Measurements from ENCODE around the gene KDM7A. TPM values are rescaled to one million over a fixed set of nuclear protein-coding genes. Genes with fewer than 3 reads are reported as not detected.

The KDM7A gene
- total and polyA plus RNA-seq, 2 of the 4 experiments (the other 2 are of a cell fraction) = 1.5 to 2.3 TPM

DNA sequence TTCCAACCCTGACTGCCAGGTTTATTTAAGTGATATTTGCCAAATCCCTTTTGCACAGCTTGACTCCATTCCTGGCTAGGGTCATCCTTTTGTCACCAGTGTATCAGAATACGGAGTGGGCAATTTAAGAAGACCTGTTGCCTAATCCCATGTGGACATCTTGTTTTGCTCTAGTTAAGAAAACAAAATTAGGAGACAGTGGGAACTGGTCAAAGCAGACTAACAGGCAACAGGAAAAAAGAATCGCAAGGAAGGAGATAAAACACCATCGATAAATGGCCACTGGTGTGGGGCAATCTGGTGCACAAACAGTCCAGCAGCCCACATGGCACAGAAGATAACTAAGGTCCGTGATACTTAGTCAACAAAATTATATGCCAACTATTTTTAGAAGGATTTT is 21.4 kb downstream of the KDM7A start:
- Histone ChIP-seq H3K9me1 (ENCODE audit: insufficient read depth, low read length) (peaks cover 4% of the 10 kb centered on the region), H3K9ac (ENCODE audit: low read depth, low read length) (no peak overlapping the region), H2BK15ac (ENCODE audit: low read depth, low read length) (no peak overlapping the region), H3K9me3 (ENCODE audit: control insufficient read depth, insufficient read depth, low read length) (no peaks in the 10 kb centered on the region), H3K18ac (ENCODE audit: low read depth, low read length) (no peak overlapping the region), H3K4me1 (ENCODE audit: control insufficient read depth, insufficient read depth, low read length) (no peaks in the 10 kb centered on the region), H2AK9ac (replicated peaks; ENCODE audit: low read depth, low read length, poor library complexity) (no peak overlapping the region), H4K20me1 (ENCODE audit: insufficient read depth, low read length) (peaks cover 10% of the 10 kb centered on the region; the same call in 1 of the 2 replicates), H2AK5ac (ENCODE audit: low read depth, low read length) (no peak overlapping the region), H2BK20ac (ENCODE audit: low read depth, low read length) (no peak overlapping the region), H4K8ac (ENCODE audit: low read depth in 2 of 2, low read length in 2 of 2) (no peak overlapping the region), H2BK120ac (ENCODE audit: low read depth, low read length) (no peak overlapping the region), H3K27ac (ENCODE audit: insufficient read depth, low read length) (no peak overlapping the region), H3K36me3 (ENCODE audit: control insufficient read depth, insufficient read depth, low read length) (no peaks in the 10 kb centered on the region), H3K14ac (replicated peaks; ENCODE audit: low read depth, low read length) (no peak overlapping the region), H3K27me3 (ENCODE audit: control insufficient read depth, insufficient read depth, low read length) (no peaks in the 10 kb centered on the region), H4K5ac (ENCODE audit: low read depth, low read length) (no peak overlapping the region), H2BK5ac (ENCODE audit: low read depth, low read length, poor library complexity, severe bottlenecking) (no peak overlapping the region), H3K4ac (ENCODE audit: low read depth, low read length) (no peak overlapping the region), H3K79me1 (ENCODE audit: low read depth in 1 of 2, low read length in 2 of 2) (peaks cover 29 to 30% of the 10 kb centered on the region in 2 experiments), H3K23ac (ENCODE audit: low read depth, low read length) (no peak overlapping the region), H3K56ac (ENCODE audit: extremely low read depth, insufficient read depth, low read length) (no peak overlapping the region), H4K91ac (ENCODE audit: insufficient read depth, low read depth, low read length) (no peak overlapping the region), H3K4me2 (ENCODE audit: low read depth, low read length) (no peak overlapping the region), H2AFZ (replicated peaks; ENCODE audit: low read length, poor library complexity) (no peak overlapping the region), H3K4me3 (ENCODE audit: insufficient read depth, low read depth, low read length) (no peak overlapping the region)
- in situ Hi-C loops (cut with MboI; ENCODE audit: low sequenced_read_pairs) = no loop called here
- intact Hi-C loops (cut with micrococcal nuclease) = no loop called here
- dilution Hi-C loops (cut with HindIII; ENCODE audit: low sequenced_read_pairs, unreplicated experiment) = no loop called here
- TF ChIP-seq POLR2A (IDR thresholded peaks at IDR 0.05; ENCODE audit: low read depth, low read length) (no peak), NFE2L2 (IDR thresholded peaks at IDR 0.05; ENCODE audit: low read depth, low read length) (no peak), RFX5 (IDR thresholded peaks at IDR 0.05; ENCODE audit: low read depth, low read length) (no peak), RCOR1 (IDR thresholded peaks at IDR 0.05; ENCODE audit: insufficient replicate concordance, low read length) (no peak), RAD21 (IDR thresholded peaks at IDR 0.05; ENCODE audit: low read length) (no peak), MAFK (IDR thresholded peaks at IDR 0.05; ENCODE audit: low read depth, low read length) (no peak), BHLHE40 (IDR thresholded peaks at IDR 0.05; ENCODE audit: low read depth, low read length) (no peak), MXI1 (IDR thresholded peaks at IDR 0.05; ENCODE audit: borderline replicate concordance, low read depth, low read length) (no peak), CHD1 (IDR thresholded peaks at IDR 0.05; ENCODE audit: low read depth, low read length) (no peak), CEBPB (IDR thresholded peaks at IDR 0.05; ENCODE audit: low read depth, low read length) (no peak), SMC3 (IDR thresholded peaks at IDR 0.05; ENCODE audit: low read depth, low read length) (no peak), FOS (IDR thresholded peaks at IDR 0.05; ENCODE audit: low read depth, low read length) (no peak), MAZ (IDR thresholded peaks at IDR 0.05; ENCODE audit: borderline replicate concordance, low read depth, low read length) (no peak)
- TF ChIP-seq, protein P1, sequence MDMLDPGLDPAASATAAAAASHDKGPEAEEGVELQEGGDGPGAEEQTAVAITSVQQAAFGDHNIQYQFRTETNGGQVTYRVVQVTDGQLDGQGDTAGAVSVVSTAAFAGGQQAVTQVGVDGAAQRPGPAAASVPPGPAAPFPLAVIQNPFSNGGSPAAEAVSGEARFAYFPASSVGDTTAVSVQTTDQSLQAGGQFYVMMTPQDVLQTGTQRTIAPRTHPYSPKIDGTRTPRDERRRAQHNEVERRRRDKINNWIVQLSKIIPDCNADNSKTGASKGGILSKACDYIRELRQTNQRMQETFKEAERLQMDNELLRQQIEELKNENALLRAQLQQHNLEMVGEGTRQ (IDR thresholded peaks at IDR 0.05; ENCODE audit: low read depth, low read length) = no peak
- TF ChIP-seq, protein P2, sequence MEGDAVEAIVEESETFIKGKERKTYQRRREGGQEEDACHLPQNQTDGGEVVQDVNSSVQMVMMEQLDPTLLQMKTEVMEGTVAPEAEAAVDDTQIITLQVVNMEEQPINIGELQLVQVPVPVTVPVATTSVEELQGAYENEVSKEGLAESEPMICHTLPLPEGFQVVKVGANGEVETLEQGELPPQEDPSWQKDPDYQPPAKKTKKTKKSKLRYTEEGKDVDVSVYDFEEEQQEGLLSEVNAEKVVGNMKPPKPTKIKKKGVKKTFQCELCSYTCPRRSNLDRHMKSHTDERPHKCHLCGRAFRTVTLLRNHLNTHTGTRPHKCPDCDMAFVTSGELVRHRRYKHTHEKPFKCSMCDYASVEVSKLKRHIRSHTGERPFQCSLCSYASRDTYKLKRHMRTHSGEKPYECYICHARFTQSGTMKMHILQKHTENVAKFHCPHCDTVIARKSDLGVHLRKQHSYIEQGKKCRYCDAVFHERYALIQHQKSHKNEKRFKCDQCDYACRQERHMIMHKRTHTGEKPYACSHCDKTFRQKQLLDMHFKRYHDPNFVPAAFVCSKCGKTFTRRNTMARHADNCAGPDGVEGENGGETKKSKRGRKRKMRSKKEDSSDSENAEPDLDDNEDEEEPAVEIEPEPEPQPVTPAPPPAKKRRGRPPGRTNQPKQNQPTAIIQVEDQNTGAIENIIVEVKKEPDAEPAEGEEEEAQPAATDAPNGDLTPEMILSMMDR (conservative IDR thresholded peaks at IDR 0.05; ENCODE audit: low read depth, low read length) = no peak
- TF ChIP-seq, protein P3, sequence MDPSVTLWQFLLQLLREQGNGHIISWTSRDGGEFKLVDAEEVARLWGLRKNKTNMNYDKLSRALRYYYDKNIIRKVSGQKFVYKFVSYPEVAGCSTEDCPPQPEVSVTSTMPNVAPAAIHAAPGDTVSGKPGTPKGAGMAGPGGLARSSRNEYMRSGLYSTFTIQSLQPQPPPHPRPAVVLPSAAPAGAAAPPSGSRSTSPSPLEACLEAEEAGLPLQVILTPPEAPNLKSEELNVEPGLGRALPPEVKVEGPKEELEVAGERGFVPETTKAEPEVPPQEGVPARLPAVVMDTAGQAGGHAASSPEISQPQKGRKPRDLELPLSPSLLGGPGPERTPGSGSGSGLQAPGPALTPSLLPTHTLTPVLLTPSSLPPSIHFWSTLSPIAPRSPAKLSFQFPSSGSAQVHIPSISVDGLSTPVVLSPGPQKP (IDR thresholded peaks at IDR 0.05; ENCODE audit: borderline replicate concordance, low read depth, low read length) = no peak
- CTCF ChIA-PET = no interaction called here
- DNase-seq (no peak), ATAC-seq (ENCODE audit: low read depth) (no peak)
- BruUV-seq (replicated peaks) = no TSS peak
- POLR2A ChIA-PET (ENCODE audit: unreplicated experiment) = no interaction called here
- WGBS, 2 experiments (ENCODE audit: extremely low coverage in 2 of 2, insufficient read length in 1 of 2) = 92% methylated on average over 2 of the region's 4 CpGs; no CpG with 5 or more reads in 1 of the 2 experiments
